HepG2 (cell line): ENCODE measurements around the gene FERMT2. TPM values are rescaled to one million over a fixed set of nuclear protein-coding genes. Genes with fewer than 3 reads are reported as not detected.
A peak's percentile ranks its signal among the peaks of the same experiment; 100 is the strongest.

Experiments used
- FOXA3 ChIP-seq: IDR thresholded peaks from 2 replicates; pipeline ENCODE4 v1.6.1; 2016; ENCODE audit warnings: missing genetic modification reagents, missing compliant biosample characterization
- GFI1 ChIP-seq: sonication (generic); formaldehyde crosslinking; IDR thresholded peaks from 2 replicates; pipeline ENCODE4 v1.5.0; 2020; ENCODE audit warnings: missing genetic modification reagents, mild to moderate bottlenecking, borderline replicate concordance
- HMGXB4 ChIP-seq, 2 experiments: sonication (generic) in 1 of 2; formaldehyde crosslinking in 1 of 2; IDR thresholded peaks; 2 replicates each; pipeline versions ENCODE4 v1.4.0 to v1.6.1; 2018 to 2020; ENCODE audit warnings: missing genetic modification reagents in 2 of 2, borderline replicate concordance in 1 of 2, low read depth in 1 of 2, mild to moderate bottlenecking in 1 of 2, missing biosample characterization in 1 of 2
- IRF2 ChIP-seq: IDR thresholded peaks from 2 replicates; pipeline ENCODE4 v1.6.1; 2018; ENCODE audit warnings: missing genetic modification reagents, missing compliant biosample characterization
- KAT2B ChIP-seq: fragments of 150-350 bp; IDR thresholded peaks from 2 replicates; pipeline ENCODE4 v1.6.1; 2014; ENCODE audit warnings: low read depth, low read length, borderline replicate concordance
- MTF2 ChIP-seq: sonication (generic); formaldehyde crosslinking; IDR thresholded peaks from 2 replicates; pipeline ENCODE4 v1.5.0; 2020; ENCODE audit warnings: missing genetic modification reagents, borderline replicate concordance
- PHF21A ChIP-seq: sonication (generic); formaldehyde crosslinking; IDR thresholded peaks from 2 replicates; pipeline ENCODE4 v1.5.0; 2020; ENCODE audit warnings: mild to moderate bottlenecking, missing genetic modification reagents
- POLR2G ChIP-seq: fragments of 200-400 bp; formaldehyde crosslinking; IDR thresholded peaks from 2 replicates; pipeline ENCODE4 v1.6.1; 2018; ENCODE audit warnings: mild to moderate bottlenecking, low read depth, low read length, moderate library complexity
- PTBP1 ChIP-seq: fragments of 200-400 bp; formaldehyde crosslinking; IDR thresholded peaks from 2 replicates; pipeline ENCODE4 v1.6.1; 2018; ENCODE audit warnings: low read length, low read depth; ENCODE audit not compliant: poor library complexity, severe bottlenecking
- RAD21 ChIP-seq: fragments of 450-650 bp; formaldehyde crosslinking; IDR thresholded peaks from 2 replicates; pipeline ENCODE4 v1.5.0; 2020; ENCODE audit warnings: mild to moderate bottlenecking
- TFDP2 ChIP-seq: sonication (generic); formaldehyde crosslinking; IDR thresholded peaks from 2 replicates; pipeline ENCODE4 v1.4.0; 2020; ENCODE audit warnings: missing genetic modification reagents
- ZFP41 ChIP-seq: sonication (generic); formaldehyde crosslinking; IDR thresholded peaks from 2 replicates; pipeline ENCODE4 v1.4.0; 2020; ENCODE audit warnings: mild to moderate bottlenecking, missing genetic modification reagents, borderline replicate concordance
- ZNF335 ChIP-seq: sonication (generic); formaldehyde crosslinking; IDR thresholded peaks from 2 replicates; pipeline ENCODE4 v1.4.0; 2020; ENCODE audit warnings: missing genetic modification reagents
- ZNF343 ChIP-seq: sonication (generic); formaldehyde crosslinking; IDR thresholded peaks from 2 replicates; pipeline ENCODE4 v1.4.0; 2020; ENCODE audit warnings: mild to moderate bottlenecking, missing genetic modification reagents
- ZNF549 ChIP-seq: sonication (generic); formaldehyde crosslinking; IDR thresholded peaks from 2 replicates; pipeline ENCODE4 v1.5.0; 2020; ENCODE audit warnings: missing genetic modification reagents
- ZNF788 ChIP-seq: sonication (generic); formaldehyde crosslinking; IDR thresholded peaks from 2 replicates; pipeline ENCODE4 v1.5.0; 2020; ENCODE audit warnings: mild to moderate bottlenecking, missing genetic modification reagents, borderline replicate concordance
- polyA plus RNA-seq, 8 experiments: library from polyadenylated mRNA; depleted of rRNA in 3 of 8; stranded (reverse) in 7 of 8; unstranded in 1 of 8; fragments of >200 nt; fragmentation: Illumina TruSeq in 4 of 8; extraction: Trizol in 4 of 8; gene quantifications; 2 replicates each; pipeline versions ENCODE4 v1.2.1 to v1.2.3, GENCODE V29; 2011 to 2016; ENCODE audit warnings: low read depth in 4 of 8, missing spikeins in 1 of 8, mixed read lengths in 1 of 8; ENCODE audit not compliant: insufficient read depth in 1 of 8
- total RNA-seq, 5 experiments: library from RNA; depleted of rRNA; stranded (reverse); fragments of >200 nt; fragmentation: Illumina TruSeq; extraction: Trizol; gene quantifications; 2 replicates each; pipeline ENCODE4 v1.2.3, GENCODE V29; 2016; ENCODE audit warnings: low read depth in 1 of 5
- TF ChIP-seq, protein P1 (sequence below): IDR thresholded peaks from 2 replicates; pipeline ENCODE4 v1.6.1; 2016; ENCODE audit warnings: low read depth
- TF ChIP-seq, protein P2 (sequence below): sonication (generic); formaldehyde crosslinking; IDR thresholded peaks from 2 replicates; pipeline ENCODE4 v1.4.0; 2020; ENCODE audit warnings: missing genetic modification reagents, borderline replicate concordance
- TF ChIP-seq, protein P3 (sequence below): sonication (generic); formaldehyde crosslinking; IDR thresholded peaks from 2 replicates; pipeline ENCODE4 v1.8.1; 2023; ENCODE audit warnings: missing genetic modification reagents, mild to moderate bottlenecking, borderline replicate concordance
- TF ChIP-seq, protein P4 (sequence below): sonication (generic); formaldehyde crosslinking; IDR thresholded peaks from 2 replicates; pipeline ENCODE4 v1.4.0; 2020; ENCODE audit warnings: mild to moderate bottlenecking, missing genetic modification reagents

The FERMT2 gene
- total and polyA plus RNA-seq, 2 of the 13 experiments (the other 11 are each of a cell fraction or from before 2014, with no cell fraction given), result 36.2 to 60.4 TPM

DNA sequence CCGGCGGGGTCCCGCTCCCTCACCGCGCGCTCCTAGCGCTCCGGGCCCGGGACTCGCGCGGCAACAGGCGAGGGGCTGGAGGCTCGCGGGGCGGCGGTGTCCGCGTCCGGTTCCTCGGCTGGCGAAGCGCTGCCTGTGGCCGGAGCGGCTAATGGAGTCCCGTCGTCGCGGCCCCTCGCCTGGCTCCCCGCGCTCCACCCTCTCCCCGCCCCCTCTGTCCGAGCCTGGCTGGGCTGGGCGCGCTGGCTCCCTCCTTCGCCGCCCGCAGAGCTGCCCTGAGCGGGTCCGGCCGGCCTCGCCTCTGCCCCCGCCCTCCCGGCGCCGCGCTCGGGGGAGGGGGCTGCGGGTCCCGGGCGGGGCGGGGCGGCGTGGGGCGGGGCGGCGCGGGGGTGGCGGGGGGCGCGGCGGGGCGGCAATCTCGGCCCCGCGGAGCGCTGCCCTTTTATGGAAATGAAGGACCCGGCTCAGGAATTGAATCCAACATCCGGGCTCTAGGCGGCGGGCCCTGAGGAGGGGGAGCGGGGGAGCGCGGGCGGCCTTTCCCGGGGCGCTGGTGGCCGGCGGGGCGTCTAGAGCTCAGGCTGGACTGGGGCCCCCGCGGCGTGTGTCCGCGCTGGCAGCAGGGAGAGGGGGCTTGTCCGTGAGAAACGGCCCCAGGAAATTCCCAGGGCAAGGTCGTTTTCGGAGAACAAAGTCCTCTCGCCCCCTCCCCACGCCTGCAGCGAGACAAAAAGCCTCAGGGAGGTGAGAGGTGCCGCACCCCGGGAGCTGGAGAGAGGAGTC is at the start of gene FERMT2 (continued):
- TF ChIP-seq TFDP2 (CRISPR knock-in tag) (peak; percentile 40; the same call in 1 of the 2 replicates), RAD21 (CRISPR knock-in tag) (peak; percentile 65), KAT2B (no peak), POLR2G (peak; percentile 86), HMGXB4 (CRISPR knock-in tag; IDR thresholded peaks at IDR 0.05; ENCODE audit: borderline replicate concordance in 1 of 2, low read depth in 1 of 2) (peak in 1 of 2 experiments; percentile 43; a peak in 1 of 4 replicates), GFI1 (CRISPR knock-in tag) (peak; percentile 74), ZNF335 (CRISPR knock-in tag) (no peak; the same call in 1 of the 2 replicates), MTF2 (CRISPR knock-in tag) (no peak), ZNF549 (CRISPR knock-in tag) (no peak), ZNF343 (peak; percentile 47; the same call in 1 of the 2 replicates), PTBP1 (no peak), IRF2 (CRISPR knock-in tag) (0 out of 2 replicates have a peak, but pooled peaks have one; percentile 19), ZNF788 (peak; percentile 12; the same call in 1 of the 2 replicates), PHF21A (CRISPR knock-in tag) (peak; percentile 50; the same call in 1 of the 2 replicates), FOXA3 (no peak), ZFP41 (no peak)
- TF ChIP-seq, protein P1, sequence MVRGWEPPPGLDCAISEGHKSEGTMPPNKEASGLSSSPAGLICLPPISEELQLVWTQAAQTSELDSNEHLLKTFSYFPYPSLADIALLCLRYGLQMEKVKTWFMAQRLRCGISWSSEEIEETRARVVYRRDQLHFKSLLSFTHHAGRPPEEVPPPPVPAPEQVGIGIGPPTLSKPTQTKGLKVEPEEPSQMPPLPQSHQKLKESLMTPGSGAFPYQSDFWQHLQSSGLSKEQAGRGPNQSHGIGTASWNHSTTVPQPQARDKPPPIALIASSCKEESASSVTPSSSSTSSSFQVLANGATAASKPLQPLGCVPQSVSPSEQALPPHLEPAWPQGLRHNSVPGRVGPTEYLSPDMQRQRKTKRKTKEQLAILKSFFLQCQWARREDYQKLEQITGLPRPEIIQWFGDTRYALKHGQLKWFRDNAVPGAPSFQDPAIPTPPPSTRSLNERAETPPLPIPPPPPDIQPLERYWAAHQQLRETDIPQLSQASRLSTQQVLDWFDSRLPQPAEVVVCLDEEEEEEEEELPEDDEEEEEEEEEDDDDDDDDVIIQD (CRISPR knock-in tag), result no peak
- TF ChIP-seq, protein P2, sequence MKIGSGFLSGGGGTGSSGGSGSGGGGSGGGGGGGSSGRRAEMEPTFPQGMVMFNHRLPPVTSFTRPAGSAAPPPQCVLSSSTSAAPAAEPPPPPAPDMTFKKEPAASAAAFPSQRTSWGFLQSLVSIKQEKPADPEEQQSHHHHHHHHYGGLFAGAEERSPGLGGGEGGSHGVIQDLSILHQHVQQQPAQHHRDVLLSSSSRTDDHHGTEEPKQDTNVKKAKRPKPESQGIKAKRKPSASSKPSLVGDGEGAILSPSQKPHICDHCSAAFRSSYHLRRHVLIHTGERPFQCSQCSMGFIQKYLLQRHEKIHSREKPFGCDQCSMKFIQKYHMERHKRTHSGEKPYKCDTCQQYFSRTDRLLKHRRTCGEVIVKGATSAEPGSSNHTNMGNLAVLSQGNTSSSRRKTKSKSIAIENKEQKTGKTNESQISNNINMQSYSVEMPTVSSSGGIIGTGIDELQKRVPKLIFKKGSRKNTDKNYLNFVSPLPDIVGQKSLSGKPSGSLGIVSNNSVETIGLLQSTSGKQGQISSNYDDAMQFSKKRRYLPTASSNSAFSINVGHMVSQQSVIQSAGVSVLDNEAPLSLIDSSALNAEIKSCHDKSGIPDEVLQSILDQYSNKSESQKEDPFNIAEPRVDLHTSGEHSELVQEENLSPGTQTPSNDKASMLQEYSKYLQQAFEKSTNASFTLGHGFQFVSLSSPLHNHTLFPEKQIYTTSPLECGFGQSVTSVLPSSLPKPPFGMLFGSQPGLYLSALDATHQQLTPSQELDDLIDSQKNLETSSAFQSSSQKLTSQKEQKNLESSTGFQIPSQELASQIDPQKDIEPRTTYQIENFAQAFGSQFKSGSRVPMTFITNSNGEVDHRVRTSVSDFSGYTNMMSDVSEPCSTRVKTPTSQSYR, result peak; percentile 71; the same call in 1 of the 2 replicates
- TF ChIP-seq, protein P3, sequence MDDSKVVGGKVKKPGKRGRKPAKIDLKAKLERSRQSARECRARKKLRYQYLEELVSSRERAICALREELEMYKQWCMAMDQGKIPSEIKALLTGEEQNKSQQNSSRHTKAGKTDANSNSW, result no peak
- TF ChIP-seq, protein P4, sequence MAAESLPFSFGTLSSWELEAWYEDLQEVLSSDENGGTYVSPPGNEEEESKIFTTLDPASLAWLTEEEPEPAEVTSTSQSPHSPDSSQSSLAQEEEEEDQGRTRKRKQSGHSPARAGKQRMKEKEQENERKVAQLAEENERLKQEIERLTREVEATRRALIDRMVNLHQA (CRISPR knock-in tag), result no peak
